Measurements from ENCODE around the gene EPO. TPM values are rescaled to one million over a fixed set of nuclear protein-coding genes. Genes with fewer than 3 reads are reported as not detected.
"Not testable (repeated sequence)": the region's sequence is repeated elsewhere in the genome, so short reads cannot be mapped to it uniquely, and the experiment has no call there.

Gene EPO
- total and polyA plus RNA-seq, 2 experiments from 2014 or later = 0.46 TPM; not detected in 1

GRCh38 chr7:100714725-100715124 is 5.5 kb upstream of the EPO start:
- H3K4me3 ChIP-seq = no peak overlapping the region
- H3K27me3 ChIP-seq = peaks cover 5% of the 10 kb centered on the region
- H3K27ac ChIP-seq = no peak overlapping the region
- H3K4me1 ChIP-seq (ENCODE audit: low read depth) = no peaks in the 10 kb centered on the region
- no peaks in the 10 kb centered on the region for H3K36me3 ChIP-seq
- no peak for TF ChIP-seq CTCF (IDR thresholded peaks at IDR 0.05; ENCODE audit: low read depth, low read length)
- DNase-seq (ENCODE audit: low read depth in 1 of 2, low spot score in 1 of 2) = no peak
- H3K9me3 ChIP-seq (ENCODE audit: low read depth) = no peaks in the 10 kb centered on the region

- H3K4me3 ChIP-seq; H3K36me3 ChIP-seq; H3K4me1 ChIP-seq (ENCODE audit: low read depth); DNase-seq (ENCODE audit: low read depth in 1 of 2, low spot score in 1 of 2); H3K9me3 ChIP-seq (ENCODE audit: low read depth); H3K27ac ChIP-seq: not testable (repeated sequence)
- H3K27me3 ChIP-seq = peaks cover 26% of the 10 kb centered on the region
These were observed 3.2 kb upstream of the EPO start for GRCh38 chr7:100717073-100717472.

GRCh38 chr7:100719523-100720278 is 567 bp upstream of the EPO start:
- no peaks in the 10 kb centered on the region for H3K4me1 ChIP-seq (ENCODE audit: low read depth)
- no peaks in the 10 kb centered on the region for H3K36me3 ChIP-seq
- H3K9me3 ChIP-seq (ENCODE audit: low read depth) = no peaks in the 10 kb centered on the region
- peak in 1 of 2 donors; percentile 38 for DNase-seq (ENCODE audit: low read depth in 1 of 2, low spot score in 1 of 2)
- peaks cover 35% of the 10 kb centered on the region for H3K27me3 ChIP-seq
- peak; percentile 28 for TF ChIP-seq CTCF (IDR thresholded peaks at IDR 0.05; ENCODE audit: low read depth, low read length)
- peak overlapping the region; percentile 37 for H3K4me3 ChIP-seq
- H3K27ac ChIP-seq = no peak overlapping the region

GRCh38 chr7:100720671-100721504 is 620 bp downstream of the EPO start:
- H3K27me3 ChIP-seq = peaks cover 35% of the 10 kb centered on the region

GRCh38 chr7:100721505-100721812 is 1.2 kb downstream of the EPO start:
- TF ChIP-seq CTCF (IDR thresholded peaks at IDR 0.05; ENCODE audit: low read depth, low read length) = no peak
- no peak for DNase-seq (ENCODE audit: low read depth in 1 of 2, low spot score in 1 of 2)
- Histone ChIP-seq H3K4me1 (ENCODE audit: low read depth) (no peaks in the 10 kb centered on the region), H3K27me3 (peaks cover 35% of the 10 kb centered on the region), H3K4me3 (no peak overlapping the region), H3K36me3 (no peaks in the 10 kb centered on the region), H3K27ac (no peak overlapping the region), H3K9me3 (ENCODE audit: low read depth) (no peaks in the 10 kb centered on the region)

More at GRCh38 chr7:100720671-100721504, 620 bp downstream of the EPO start:
- no peaks in the 10 kb centered on the region for H3K36me3 ChIP-seq
- DNase-seq (ENCODE audit: low read depth in 1 of 2, low spot score in 1 of 2) = peak in 1 of 2 donors; percentile 57
- H3K4me1 ChIP-seq (ENCODE audit: low read depth) = no peaks in the 10 kb centered on the region
- peak overlapping the region; percentile 37 for H3K4me3 ChIP-seq
- H3K27ac ChIP-seq = no peak overlapping the region
- TF ChIP-seq CTCF (IDR thresholded peaks at IDR 0.05; ENCODE audit: low read depth, low read length) = no peak
- H3K9me3 ChIP-seq (ENCODE audit: low read depth) = no peaks in the 10 kb centered on the region

Measured in cardiac muscle cell (in vitro differentiated cells and primary cell).